ENCODE measurements around the gene WDR35. TPM values are rescaled to one million over a fixed set of nuclear protein-coding genes. Genes with fewer than 3 reads are reported as not detected.

Gene WDR35
- total RNA-seq, 1 experiment from 2014 or later = 15.5 TPM

DNA sequence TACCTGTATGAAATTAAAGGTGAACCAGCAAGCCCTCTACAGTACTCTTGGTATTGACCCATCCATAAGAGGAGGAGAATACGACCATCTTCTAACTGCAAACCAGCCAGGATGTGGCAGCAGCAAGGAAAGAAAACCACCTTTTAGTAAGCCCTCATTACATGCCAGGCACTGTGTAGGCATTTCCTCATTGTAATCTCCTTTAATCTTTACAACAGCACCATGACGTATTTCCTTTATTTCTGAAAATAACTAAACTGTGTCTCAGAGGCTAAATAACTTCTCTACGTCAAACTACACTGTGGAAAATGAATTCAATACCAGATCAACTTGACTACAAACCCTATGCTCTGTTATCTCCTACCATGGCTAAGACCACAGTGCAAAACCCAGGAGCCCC, 18.2 kb downstream of the WDR35 start:
- no peaks in the 10 kb centered on the region for H3K9me3 Mint-ChIP-seq
- H3K4me1 Mint-ChIP-seq = no peaks in the 10 kb centered on the region
- POLR2A ChIA-PET = no interaction called here
- H3K4me3 Mint-ChIP-seq = no peak overlapping the region
- CTCF ChIA-PET = interaction anchor here (3.5 kb wide), 1 partner anchor 16 kb away, joined by 11 read pairs; no protein-coding TSS in a partner anchor
- no peak for TF ChIP-seq RORB (CRISPR knock-in tag; IDR thresholded peaks at IDR 0.05)
- TF ChIP-seq SMAD4 (CRISPR knock-in tag; IDR thresholded peaks at IDR 0.05) = no peak
- TF ChIP-seq RELA (CRISPR knock-in tag; IDR thresholded peaks at IDR 0.05; ENCODE audit: borderline replicate concordance) = no peak
- TF ChIP-seq MYBL2 (CRISPR knock-in tag; IDR thresholded peaks at IDR 0.05) = no peak
- TF ChIP-seq ZMAT4 (CRISPR knock-in tag; IDR thresholded peaks at IDR 0.05) = no peak
- no peak for TF ChIP-seq SOX15 (CRISPR knock-in tag; IDR thresholded peaks at IDR 0.05)
- TF ChIP-seq, protein P1, sequence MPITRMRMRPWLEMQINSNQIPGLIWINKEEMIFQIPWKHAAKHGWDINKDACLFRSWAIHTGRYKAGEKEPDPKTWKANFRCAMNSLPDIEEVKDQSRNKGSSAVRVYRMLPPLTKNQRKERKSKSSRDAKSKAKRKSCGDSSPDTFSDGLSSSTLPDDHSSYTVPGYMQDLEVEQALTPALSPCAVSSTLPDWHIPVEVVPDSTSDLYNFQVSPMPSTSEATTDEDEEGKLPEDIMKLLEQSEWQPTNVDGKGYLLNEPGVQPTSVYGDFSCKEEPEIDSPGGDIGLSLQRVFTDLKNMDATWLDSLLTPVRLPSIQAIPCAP (CRISPR knock-in tag; IDR thresholded peaks at IDR 0.05) = no peak
- ATAC-seq (no peak), DNase-seq (ENCODE audit: low spot score) (no peak)
- no peak overlapping the region for H3K27ac Mint-ChIP-seq
- H3K27me3 Mint-ChIP-seq (ENCODE audit: low read depth) = no peaks in the 10 kb centered on the region
- peaks cover 36% of the 10 kb centered on the region for H3K36me3 Mint-ChIP-seq

GRCh38 chr2:19963386-19963785, 26.5 kb downstream of the WDR35 start:
- no peaks in the 10 kb centered on the region for H3K9me3 Mint-ChIP-seq
- H3K36me3 Mint-ChIP-seq = peaks cover 27% of the 10 kb centered on the region
- no peak for DNase-seq (ENCODE audit: low spot score)
- no peaks in the 10 kb centered on the region for H3K4me1 Mint-ChIP-seq
- no peak overlapping the region for H3K27ac Mint-ChIP-seq
- no peak for ATAC-seq
- CTCF ChIA-PET = interaction anchor here (1.5 to 1.6 kb wide), 2 partner anchors 8 to 135 kb away, joined by 3 to 7 read pairs; no protein-coding TSS in a partner anchor
- H3K27me3 Mint-ChIP-seq (ENCODE audit: low read depth) = no peaks in the 10 kb centered on the region
- POLR2A ChIA-PET = no interaction called here
- no peak overlapping the region for H3K4me3 Mint-ChIP-seq
- TF ChIP-seq ZNF121 (CRISPR knock-in tag; IDR thresholded peaks at IDR 0.05) (no peak), GRHL2 (CRISPR knock-in tag; IDR thresholded peaks at IDR 0.05; ENCODE audit: insufficient replicate concordance, severe bottlenecking) (no peak), ZNF138 (CRISPR knock-in tag; conservative IDR thresholded peaks at IDR 0.05) (no peak), SP1 (CRISPR knock-in tag; conservative IDR thresholded peaks at IDR 0.05) (no peak), ZNF512 (CRISPR knock-in tag; IDR thresholded peaks at IDR 0.05; ENCODE audit: borderline replicate concordance) (no peak), HMGA2 (CRISPR knock-in tag; IDR thresholded peaks at IDR 0.05) (no peak), TP53 (CRISPR knock-in tag; IDR thresholded peaks at IDR 0.05) (no peak), USF2 (CRISPR knock-in tag; IDR thresholded peaks at IDR 0.05) (no peak), FOXP4 (CRISPR knock-in tag; IDR thresholded peaks at IDR 0.05) (no peak), GTF2I (CRISPR knock-in tag; conservative IDR thresholded peaks at IDR 0.05) (no peak), TEAD4 (CRISPR knock-in tag; IDR thresholded peaks at IDR 0.05) (no peak), ZNF263 (CRISPR knock-in tag; IDR thresholded peaks at IDR 0.05; ENCODE audit: low read depth) (no peak), ZBTB21 (CRISPR knock-in tag; IDR thresholded peaks at IDR 0.05; ENCODE audit: borderline replicate concordance) (no peak), IRF2 (CRISPR knock-in tag; IDR thresholded peaks at IDR 0.05; ENCODE audit: borderline replicate concordance, low read depth) (no peak)
- TF ChIP-seq, protein P2, sequence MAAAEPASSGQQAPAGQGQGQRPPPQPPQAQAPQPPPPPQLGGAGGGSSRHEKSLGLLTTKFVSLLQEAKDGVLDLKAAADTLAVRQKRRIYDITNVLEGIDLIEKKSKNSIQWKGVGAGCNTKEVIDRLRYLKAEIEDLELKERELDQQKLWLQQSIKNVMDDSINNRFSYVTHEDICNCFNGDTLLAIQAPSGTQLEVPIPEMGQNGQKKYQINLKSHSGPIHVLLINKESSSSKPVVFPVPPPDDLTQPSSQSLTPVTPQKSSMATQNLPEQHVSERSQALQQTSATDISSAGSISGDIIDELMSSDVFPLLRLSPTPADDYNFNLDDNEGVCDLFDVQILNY (CRISPR knock-in tag; IDR thresholded peaks at IDR 0.05) = no peak
- TF ChIP-seq, protein P3, sequence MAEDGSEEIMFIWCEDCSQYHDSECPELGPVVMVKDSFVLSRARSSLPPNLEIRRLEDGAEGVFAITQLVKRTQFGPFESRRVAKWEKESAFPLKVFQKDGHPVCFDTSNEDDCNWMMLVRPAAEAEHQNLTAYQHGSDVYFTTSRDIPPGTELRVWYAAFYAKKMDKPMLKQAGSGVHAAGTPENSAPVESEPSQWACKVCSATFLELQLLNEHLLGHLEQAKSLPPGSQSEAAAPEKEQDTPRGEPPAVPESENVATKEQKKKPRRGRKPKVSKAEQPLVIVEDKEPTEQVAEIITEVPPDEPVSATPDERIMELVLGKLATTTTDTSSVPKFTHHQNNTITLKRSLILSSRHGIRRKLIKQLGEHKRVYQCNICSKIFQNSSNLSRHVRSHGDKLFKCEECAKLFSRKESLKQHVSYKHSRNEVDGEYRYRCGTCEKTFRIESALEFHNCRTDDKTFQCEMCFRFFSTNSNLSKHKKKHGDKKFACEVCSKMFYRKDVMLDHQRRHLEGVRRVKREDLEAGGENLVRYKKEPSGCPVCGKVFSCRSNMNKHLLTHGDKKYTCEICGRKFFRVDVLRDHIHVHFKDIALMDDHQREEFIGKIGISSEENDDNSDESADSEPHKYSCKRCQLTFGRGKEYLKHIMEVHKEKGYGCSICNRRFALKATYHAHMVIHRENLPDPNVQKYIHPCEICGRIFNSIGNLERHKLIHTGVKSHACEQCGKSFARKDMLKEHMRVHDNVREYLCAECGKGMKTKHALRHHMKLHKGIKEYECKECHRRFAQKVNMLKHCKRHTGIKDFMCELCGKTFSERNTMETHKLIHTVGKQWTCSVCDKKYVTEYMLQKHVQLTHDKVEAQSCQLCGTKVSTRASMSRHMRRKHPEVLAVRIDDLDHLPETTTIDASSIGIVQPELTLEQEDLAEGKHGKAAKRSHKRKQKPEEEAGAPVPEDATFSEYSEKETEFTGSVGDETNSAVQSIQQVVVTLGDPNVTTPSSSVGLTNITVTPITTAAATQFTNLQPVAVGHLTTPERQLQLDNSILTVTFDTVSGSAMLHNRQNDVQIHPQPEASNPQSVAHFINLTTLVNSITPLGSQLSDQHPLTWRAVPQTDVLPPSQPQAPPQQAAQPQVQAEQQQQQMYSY (CRISPR knock-in tag; IDR thresholded peaks at IDR 0.05) = no peak
- TF ChIP-seq, protein P4, sequence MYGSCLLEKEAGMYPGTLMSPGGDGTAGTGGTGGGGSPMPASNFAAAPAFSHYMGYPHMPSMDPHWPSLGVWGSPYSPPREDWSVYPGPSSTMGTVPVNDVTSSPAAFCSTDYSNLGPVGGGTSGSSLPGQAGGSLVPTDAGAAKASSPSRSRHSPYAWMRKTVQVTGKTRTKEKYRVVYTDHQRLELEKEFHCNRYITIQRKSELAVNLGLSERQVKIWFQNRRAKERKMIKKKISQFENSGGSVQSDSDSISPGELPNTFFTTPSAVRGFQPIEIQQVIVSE (CRISPR knock-in tag; IDR thresholded peaks at IDR 0.05; ENCODE audit: borderline replicate concordance) = no peak
- TF ChIP-seq, protein P5, sequence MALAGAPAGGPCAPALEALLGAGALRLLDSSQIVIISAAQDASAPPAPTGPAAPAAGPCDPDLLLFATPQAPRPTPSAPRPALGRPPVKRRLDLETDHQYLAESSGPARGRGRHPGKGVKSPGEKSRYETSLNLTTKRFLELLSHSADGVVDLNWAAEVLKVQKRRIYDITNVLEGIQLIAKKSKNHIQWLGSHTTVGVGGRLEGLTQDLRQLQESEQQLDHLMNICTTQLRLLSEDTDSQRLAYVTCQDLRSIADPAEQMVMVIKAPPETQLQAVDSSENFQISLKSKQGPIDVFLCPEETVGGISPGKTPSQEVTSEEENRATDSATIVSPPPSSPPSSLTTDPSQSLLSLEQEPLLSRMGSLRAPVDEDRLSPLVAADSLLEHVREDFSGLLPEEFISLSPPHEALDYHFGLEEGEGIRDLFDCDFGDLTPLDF (CRISPR knock-in tag; IDR thresholded peaks at IDR 0.05) = no peak
